Trophoblast cell (in vitro differentiated cells and primary cell): Measurements from ENCODE around the gene MS4A18.

Source experiments
- DNase-seq, 2 donors: peaks; one replicate each; pipeline ENCODE4 v3.0.0-alpha.2; 2016
- H2AFZ ChIP-seq: 2 replicates; pipeline ENCODE4 v1.6.1; 2013; ENCODE audit warnings: low read length, moderate library complexity, mild to moderate bottlenecking; ENCODE audit not compliant: insufficient read depth, poor library complexity
- H2AK5ac ChIP-seq: 2 replicates; pipeline ENCODE4 v1.6.1; 2013; ENCODE audit warnings: mild to moderate bottlenecking, low read length
- H2BK120ac ChIP-seq: 2 replicates; pipeline ENCODE4 v1.6.1; 2013; ENCODE audit warnings: low read length, mild to moderate bottlenecking, moderate library complexity; ENCODE audit not compliant: insufficient read depth, poor library complexity
- H2BK12ac ChIP-seq: 2 replicates; pipeline ENCODE4 v1.6.1; 2013; ENCODE audit warnings: mild to moderate bottlenecking, low read length, moderate library complexity
- H2BK5ac ChIP-seq: 2 replicates; pipeline ENCODE4 v1.6.1; 2013; ENCODE audit warnings: low read length, low read depth, moderate library complexity, mild to moderate bottlenecking; ENCODE audit not compliant: poor library complexity
- H3K14ac ChIP-seq: 2 replicates; pipeline ENCODE4 v1.6.1; 2013; ENCODE audit warnings: mild to moderate bottlenecking, low read length
- H3K18ac ChIP-seq: 2 replicates; pipeline ENCODE4 v1.6.1; 2013; ENCODE audit warnings: mild to moderate bottlenecking, low read length
- H3K23ac ChIP-seq: 2 replicates; pipeline ENCODE4 v1.6.1; 2013; ENCODE audit warnings: low read length
- H3K27ac ChIP-seq: 2 replicates; pipeline ENCODE4 v1.5.1; 2013; ENCODE audit warnings: low read depth, mild to moderate bottlenecking, inconsistent platforms, low read length, moderate library complexity
- H3K27me3 ChIP-seq: 2 replicates; pipeline ENCODE4 v1.6.1; 2013; ENCODE audit warnings: inconsistent platforms, mild to moderate bottlenecking, low read length, moderate library complexity; ENCODE audit not compliant: insufficient read depth
- H3K36me3 ChIP-seq, 2 experiments: 1 replicate in 1 of 2; 2 replicates in 1 of 2; pipeline ENCODE4 v1.6.1; 2013; ENCODE audit warnings: low read length in 2 of 2, mild to moderate bottlenecking in 2 of 2, moderate library complexity in 1 of 2; ENCODE audit not compliant: insufficient read depth in 2 of 2, control insufficient read depth in 1 of 2
- H3K4ac ChIP-seq: 2 replicates; pipeline ENCODE4 v1.6.1; 2013; ENCODE audit warnings: low read depth, mild to moderate bottlenecking, low read length, moderate library complexity
- H3K4me1 ChIP-seq, 2 experiments: 1 replicate in 1 of 2; 2 replicates in 1 of 2; pipeline ENCODE4 v1.6.1; 2013; ENCODE audit warnings: low read length in 2 of 2, mild to moderate bottlenecking in 2 of 2, moderate library complexity in 1 of 2; ENCODE audit not compliant: insufficient read depth in 2 of 2, control insufficient read depth in 1 of 2
- H3K4me2 ChIP-seq: 2 replicates; pipeline ENCODE4 v1.6.1; 2013; ENCODE audit warnings: inconsistent platforms, mild to moderate bottlenecking, low read length, moderate library complexity
- H3K4me3 ChIP-seq: 2 replicates; pipeline ENCODE4 v1.5.1; 2013; ENCODE audit warnings: mild to moderate bottlenecking, low read depth, low read length, inconsistent platforms
- H3K79me1 ChIP-seq: one replicate; pipeline ENCODE4 v1.6.1; 2013; ENCODE audit warnings: low read length
- H3K79me2 ChIP-seq: 2 replicates; pipeline ENCODE4 v1.6.1; 2013; ENCODE audit warnings: low read length, mild to moderate bottlenecking; ENCODE audit not compliant: control insufficient read depth, insufficient read depth, poor library complexity
- H3K9ac ChIP-seq: 2 replicates; pipeline ENCODE4 v1.6.1; 2013; ENCODE audit warnings: mild to moderate bottlenecking, low read length
- H3K9me3 ChIP-seq: 2 replicates; pipeline ENCODE4 v1.6.1; 2013; ENCODE audit warnings: low read depth, mild to moderate bottlenecking, control low read depth, inconsistent platforms, low read length; ENCODE audit not compliant: insufficient read depth
- H4K12ac ChIP-seq: 2 replicates; pipeline ENCODE4 v1.6.1; 2013; ENCODE audit warnings: low read depth, mild to moderate bottlenecking, low read length, moderate library complexity
- H4K8ac ChIP-seq: 2 replicates; pipeline ENCODE4 v1.6.1; 2013; ENCODE audit warnings: low read depth, mild to moderate bottlenecking, low read length, moderate library complexity
- H4K91ac ChIP-seq: one replicate; pipeline ENCODE4 v1.6.1; 2013; ENCODE audit warnings: low read depth, mild to moderate bottlenecking, low read length, moderate library complexity
- WGBS: extraction: QIAGEN DNeasy Blood & Tissue Kit; methylation state at CpG from one replicate; pipeline ENCODE4 v1.1.7; 2013; ENCODE audit warnings: missing lambda C conversion rate; ENCODE audit not compliant: insufficient read length, insufficient coverage; ENCODE audit errors: extremely low coverage; 5-methylcytosine and 5-hydroxymethylcytosine counted together

Gene MS4A18

DNA sequence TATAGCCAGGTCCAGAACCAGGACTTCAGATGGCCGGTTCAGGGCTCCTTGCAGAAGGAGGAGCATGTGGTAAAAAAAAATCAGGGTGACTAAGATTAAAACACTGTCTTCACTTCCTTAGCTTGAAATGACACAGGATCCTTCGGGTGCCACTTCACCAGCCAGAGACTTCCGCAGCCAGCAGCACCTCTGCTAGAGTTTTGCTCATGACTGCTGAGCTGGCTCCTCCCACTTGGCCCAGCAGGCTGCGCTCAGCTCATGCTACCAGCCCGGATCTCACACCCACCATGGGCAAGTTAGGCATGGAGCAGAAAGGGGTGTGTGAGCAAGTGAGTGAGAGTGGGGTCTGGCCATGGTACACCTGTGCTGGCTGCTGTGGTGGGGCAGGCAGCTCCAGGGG, 6.6 kb upstream of the MS4A18 start:
- H3K9ac ChIP-seq: no peak overlapping the region
- H2BK120ac ChIP-seq: no peak overlapping the region
- no peak overlapping the region for H2AFZ ChIP-seq
- no peak overlapping the region for H3K18ac ChIP-seq
- H4K12ac ChIP-seq: no peak overlapping the region
- H2BK5ac ChIP-seq: no peak overlapping the region
- H3K79me1 ChIP-seq: no peaks in the 10 kb centered on the region
- H2BK12ac ChIP-seq: no peak overlapping the region
- no peaks in the 10 kb centered on the region for H3K36me3 ChIP-seq
- H3K23ac ChIP-seq: no peak overlapping the region
- H4K8ac ChIP-seq: no peak overlapping the region
- no peaks in the 10 kb centered on the region for H3K4me1 ChIP-seq
- WGBS: no CpG with 5 or more reads among the region's 5 CpGs
- H3K27me3 ChIP-seq: no peaks in the 10 kb centered on the region
- no peak overlapping the region for H3K4ac ChIP-seq
- H3K27ac ChIP-seq: no peak overlapping the region
- peaks cover 12% of the 10 kb centered on the region for H3K9me3 ChIP-seq
- no peak overlapping the region for H2AK5ac ChIP-seq
- H3K79me2 ChIP-seq: no peaks in the 10 kb centered on the region
- H3K4me2 ChIP-seq: no peak overlapping the region
- no peak overlapping the region for H3K14ac ChIP-seq
- no peak overlapping the region for H4K91ac ChIP-seq
- H3K4me3 ChIP-seq: no peak overlapping the region
- no peak for DNase-seq

DNA sequence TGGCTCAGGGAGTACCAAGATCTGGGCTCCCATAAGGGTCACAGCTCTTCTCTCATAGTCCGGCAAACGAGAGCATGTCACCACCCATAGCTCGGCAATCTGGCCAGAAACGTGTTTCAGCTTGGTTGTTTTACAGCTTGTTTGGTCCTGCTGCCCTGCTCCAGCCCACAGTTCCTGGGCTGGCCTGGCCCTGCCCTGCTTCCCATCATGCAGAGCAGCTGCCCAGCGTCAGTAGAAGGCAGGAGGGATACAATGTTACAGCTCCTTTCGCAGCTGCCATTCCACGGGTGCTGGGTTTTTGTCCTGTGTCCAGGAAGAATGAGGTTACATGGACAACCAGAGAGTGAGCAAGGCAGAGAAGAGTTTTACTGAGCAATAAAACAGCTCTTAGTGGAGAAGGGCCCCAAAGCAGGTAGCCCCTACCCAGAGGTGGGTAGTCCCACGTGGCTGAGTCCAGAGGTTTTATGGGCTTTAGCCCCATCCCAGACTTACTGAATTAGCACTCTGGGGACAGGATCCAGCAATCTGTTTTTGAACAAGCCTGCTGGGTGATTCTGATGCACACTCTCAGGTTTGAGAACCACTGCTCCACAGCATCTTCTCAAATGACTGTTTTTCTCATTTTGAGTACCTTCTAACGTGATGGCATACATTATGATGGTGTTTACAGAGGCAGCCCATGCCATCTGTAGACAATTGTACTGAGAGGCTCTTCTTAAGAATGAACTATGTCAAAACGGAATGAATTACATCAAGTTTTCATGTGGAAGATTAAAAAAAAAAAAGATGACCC, 5.8 kb upstream of the MS4A18 start:
- no peaks in the 10 kb centered on the region for H3K79me2 ChIP-seq
- no peak overlapping the region for H4K91ac ChIP-seq
- WGBS: no CpG with 5 or more reads among the region's 10 CpGs
- no peak overlapping the region for H2AK5ac ChIP-seq
- no peak overlapping the region for H3K23ac ChIP-seq
- no peaks in the 10 kb centered on the region for H3K79me1 ChIP-seq
- H3K4me3 ChIP-seq: no peak overlapping the region
- H3K4me2 ChIP-seq: no peak overlapping the region
- no peak overlapping the region for H3K4ac ChIP-seq
- H4K8ac ChIP-seq: no peak overlapping the region
- H3K9ac ChIP-seq: no peak overlapping the region
- no peak overlapping the region for H2AFZ ChIP-seq
- H3K27me3 ChIP-seq: no peaks in the 10 kb centered on the region
- no peak overlapping the region for H4K12ac ChIP-seq
- H3K14ac ChIP-seq: no peak overlapping the region
- H3K18ac ChIP-seq: no peak overlapping the region
- H2BK5ac ChIP-seq: no peak overlapping the region
- no peak overlapping the region for H3K27ac ChIP-seq
- H2BK12ac ChIP-seq: no peak overlapping the region
- H2BK120ac ChIP-seq: no peak overlapping the region
- no peaks in the 10 kb centered on the region for H3K4me1 ChIP-seq
- peaks cover 12% of the 10 kb centered on the region for H3K9me3 ChIP-seq
- no peaks in the 10 kb centered on the region for H3K36me3 ChIP-seq
- no peak for DNase-seq

DNA sequence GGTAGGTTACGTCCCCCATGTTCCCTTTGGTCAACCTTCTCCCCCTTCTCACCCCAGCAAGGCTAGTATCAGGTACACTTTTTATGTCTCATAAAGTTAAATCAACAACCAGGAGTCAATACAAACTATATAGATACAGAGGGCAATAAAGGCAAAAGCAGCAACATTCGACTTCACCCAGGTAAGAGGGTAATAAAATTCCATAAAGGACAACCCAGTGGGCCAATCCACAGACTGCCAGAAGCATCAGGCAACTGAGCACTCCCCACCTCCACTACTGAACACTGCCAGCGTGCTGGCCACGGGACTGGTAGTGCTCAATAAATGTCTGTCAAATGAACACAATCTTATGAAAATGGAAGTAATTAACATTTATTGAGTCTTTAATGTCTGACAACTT, 5.1 kb upstream of the MS4A18 start:
- H3K4ac ChIP-seq: no peak overlapping the region
- no peak overlapping the region for H2BK12ac ChIP-seq
- no peak overlapping the region for H3K4me2 ChIP-seq
- no CpG with 5 or more reads among the region's 4 CpGs for WGBS
- no peak overlapping the region for H2AK5ac ChIP-seq
- H4K12ac ChIP-seq: no peak overlapping the region
- no peak overlapping the region for H2BK120ac ChIP-seq
- no peak overlapping the region for H3K18ac ChIP-seq
- no peak overlapping the region for H3K27ac ChIP-seq
- H3K14ac ChIP-seq: no peak overlapping the region
- no peak overlapping the region for H2AFZ ChIP-seq
- no peaks in the 10 kb centered on the region for H3K79me1 ChIP-seq
- no peaks in the 10 kb centered on the region for H3K36me3 ChIP-seq
- H3K79me2 ChIP-seq: no peaks in the 10 kb centered on the region
- no peak overlapping the region for H3K23ac ChIP-seq
- no peak overlapping the region for H3K9ac ChIP-seq
- no peak overlapping the region for H4K8ac ChIP-seq
- DNase-seq: no peak
- no peaks in the 10 kb centered on the region for H3K27me3 ChIP-seq
- peaks cover 12% of the 10 kb centered on the region for H3K9me3 ChIP-seq
- H2BK5ac ChIP-seq: no peak overlapping the region
- no peak overlapping the region for H3K4me3 ChIP-seq
- no peaks in the 10 kb centered on the region for H3K4me1 ChIP-seq
- no peak overlapping the region for H4K91ac ChIP-seq

DNA sequence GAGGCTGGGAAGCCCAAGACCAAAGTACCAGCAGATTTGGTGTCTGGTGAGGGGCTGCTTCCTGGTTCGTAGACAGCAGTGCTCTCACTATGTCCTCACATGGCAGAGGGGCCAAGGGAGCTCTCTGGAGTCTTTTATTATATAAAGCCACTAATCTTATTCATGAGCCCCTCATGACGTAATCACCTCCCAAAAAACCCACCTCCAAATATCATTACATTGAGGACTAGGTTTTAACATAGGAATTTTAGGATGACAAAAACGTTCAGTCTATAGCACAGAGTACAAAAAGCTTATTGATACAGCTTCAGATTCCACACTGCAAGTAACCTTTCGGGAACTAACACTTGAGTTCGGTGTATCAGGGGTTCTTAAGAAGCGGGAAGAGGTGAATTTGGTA, 4.1 kb upstream of the MS4A18 start:
- no peak for DNase-seq
- H3K4me1 ChIP-seq: no peaks in the 10 kb centered on the region
- no peak overlapping the region for H3K27ac ChIP-seq
- no peaks in the 10 kb centered on the region for H3K27me3 ChIP-seq
- H3K79me1 ChIP-seq: no peaks in the 10 kb centered on the region
- 100% methylated on average over 1 of the region's 6 CpGs for WGBS
- H2BK12ac ChIP-seq: no peak overlapping the region
- H3K4me2 ChIP-seq: no peak overlapping the region
- no peak overlapping the region for H2AFZ ChIP-seq
- H2BK5ac ChIP-seq: no peak overlapping the region
- no peak overlapping the region for H2BK120ac ChIP-seq
- H3K9ac ChIP-seq: no peak overlapping the region
- no peak overlapping the region for H4K91ac ChIP-seq
- H3K18ac ChIP-seq: no peak overlapping the region
- H3K14ac ChIP-seq: no peak overlapping the region
- H4K12ac ChIP-seq: no peak overlapping the region
- H3K36me3 ChIP-seq: no peaks in the 10 kb centered on the region
- H2AK5ac ChIP-seq: no peak overlapping the region
- no peak overlapping the region for H3K4me3 ChIP-seq
- peaks cover 9% of the 10 kb centered on the region for H3K9me3 ChIP-seq
- no peaks in the 10 kb centered on the region for H3K79me2 ChIP-seq
- no peak overlapping the region for H4K8ac ChIP-seq
- no peak overlapping the region for H3K4ac ChIP-seq
- H3K23ac ChIP-seq: no peak overlapping the region
